Ascending aorta (tissue), 2 donors: ENCODE results near the gene TARDBP. TPM values are rescaled to one million over a fixed set of nuclear protein-coding genes. Genes with fewer than 3 reads are reported as not detected.
"Not testable (repeated sequence)": the region's sequence is repeated elsewhere in the genome, so short reads cannot be mapped to it uniquely, and the experiment has no call there.

ENCODE experiments used
- DNase-seq, 2 donors: peaks; one replicate each; pipeline ENCODE4 v3.0.0-alpha.2; 2019; ENCODE audit warnings: low spot score in 2 of 2
- H3K27ac ChIP-seq, 2 donors: fragments of 200-600 bp; sonication (generic); one replicate each; pipeline ENCODE4 v1.5.1; 2016 to 2017; ENCODE audit warnings: mild to moderate bottlenecking in 1 of 2
- H3K27me3 ChIP-seq: fragments of 200-600 bp; sonication (generic); one replicate; pipeline ENCODE4 v1.5.1; 2017
- H3K36me3 ChIP-seq, 2 donors: fragments of 200-600 bp; sonication (generic); one replicate each; pipeline ENCODE4 v1.5.1; 2016
- H3K4me1 ChIP-seq, 2 donors: fragments of 200-600 bp; sonication (generic); one replicate each; pipeline ENCODE4 v1.5.1; 2016 to 2017; ENCODE audit warnings: mild to moderate bottlenecking in 1 of 2
- H3K4me3 ChIP-seq, 2 donors: fragments of 200-600 bp; sonication (generic); one replicate each; pipeline ENCODE4 v1.5.1; 2016 to 2017; ENCODE audit warnings: mild to moderate bottlenecking in 1 of 2
- H3K9me3 ChIP-seq, 2 donors: fragments of 200-600 bp; sonication (generic); one replicate each; pipeline ENCODE4 v1.5.1; 2016
- CTCF ChIP-seq, 3 experiments: fragments of 200-600 bp in 2 of 3; fragments of 450-650 bp in 1 of 3; sonication (generic) in 2 of 3; IDR thresholded peaks; one replicate each; pipeline ENCODE4 v1.5.1; 2016 to 2019; ENCODE audit warnings: antibody characterized with exemption in 3 of 3, mild to moderate bottlenecking in 1 of 3, moderate library complexity in 1 of 3
- intact Hi-C: fragments of 100-400 bp; cut with DNase I; formaldehyde crosslinking; loops from one replicate; pipeline ENCODE4 v1.15.1; 2023
- total RNA-seq: library from RNA; depleted of rRNA; stranded (reverse); fragments of >200 nt; gene quantifications from one replicate; pipeline ENCODE4 v1.1.0, GENCODE V29; 2016

Gene TARDBP
- total RNA-seq, 1 donor from 2014 or later = 83.5 TPM

- no peak overlapping the region for H3K27ac ChIP-seq
- peaks cover 78 to 95% of the 10 kb centered on the region in 2 donors for H3K36me3 ChIP-seq
- no peak overlapping the region for H3K4me3 ChIP-seq
- no peaks in the 10 kb centered on the region for H3K27me3 ChIP-seq
- TF ChIP-seq CTCF (IDR thresholded peaks at IDR 0.05) = no peak
- intact Hi-C loops = no loop called here
- H3K9me3 ChIP-seq = no peaks in the 10 kb centered on the region
- no peaks in the 10 kb centered on the region for H3K4me1 ChIP-seq
- DNase-seq = no peak
Measured at GRCh38 chr1:11068600-11069473, 56.4 kb downstream of the TARDBP start.

DNA sequence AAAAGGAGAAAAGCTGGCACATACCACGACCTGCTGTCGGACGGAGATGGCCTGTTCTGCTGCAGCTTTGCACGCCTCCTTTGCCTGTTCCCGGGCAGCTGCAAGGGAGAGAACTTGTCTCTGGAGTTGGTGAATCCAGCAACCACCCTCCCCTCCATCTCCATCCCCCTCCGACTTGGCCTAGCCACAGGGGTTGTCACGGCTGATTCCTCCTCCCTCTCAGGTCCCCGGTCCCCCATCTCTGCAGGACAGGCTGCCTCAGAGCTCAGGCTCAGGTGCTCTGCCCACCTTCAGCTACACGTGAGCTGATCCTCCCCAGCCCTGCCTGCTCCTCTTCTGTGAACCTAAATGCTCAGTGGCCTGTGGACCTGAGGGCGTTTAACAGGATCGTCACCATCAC is 58.4 kb downstream of the TARDBP start:
- no peaks in the 10 kb centered on the region for H3K4me1 ChIP-seq
- peaks cover 86 to 100% of the 10 kb centered on the region in 2 donors for H3K36me3 ChIP-seq
- no peaks in the 10 kb centered on the region for H3K27me3 ChIP-seq
- H3K27ac ChIP-seq = no peak overlapping the region
- TF ChIP-seq CTCF (IDR thresholded peaks at IDR 0.05) = no peak
- no peak overlapping the region for H3K4me3 ChIP-seq
- no peak for DNase-seq
- H3K9me3 ChIP-seq = no peaks in the 10 kb centered on the region
- intact Hi-C loops = no loop called here

GRCh38 chr1:11071463-11072215 is 59.2 kb downstream of the TARDBP start:
- Histone ChIP-seq H3K36me3 (peaks cover 86 to 100% of the 10 kb centered on the region in 2 donors), H3K4me3 (no peak overlapping the region), H3K27me3 (no peaks in the 10 kb centered on the region), H3K27ac (no peak overlapping the region), H3K4me1 (no peaks in the 10 kb centered on the region), H3K9me3 (no peaks in the 10 kb centered on the region)
- intact Hi-C loops = no loop called here
- no peak for TF ChIP-seq CTCF (IDR thresholded peaks at IDR 0.05)
- no peak for DNase-seq

DNA sequence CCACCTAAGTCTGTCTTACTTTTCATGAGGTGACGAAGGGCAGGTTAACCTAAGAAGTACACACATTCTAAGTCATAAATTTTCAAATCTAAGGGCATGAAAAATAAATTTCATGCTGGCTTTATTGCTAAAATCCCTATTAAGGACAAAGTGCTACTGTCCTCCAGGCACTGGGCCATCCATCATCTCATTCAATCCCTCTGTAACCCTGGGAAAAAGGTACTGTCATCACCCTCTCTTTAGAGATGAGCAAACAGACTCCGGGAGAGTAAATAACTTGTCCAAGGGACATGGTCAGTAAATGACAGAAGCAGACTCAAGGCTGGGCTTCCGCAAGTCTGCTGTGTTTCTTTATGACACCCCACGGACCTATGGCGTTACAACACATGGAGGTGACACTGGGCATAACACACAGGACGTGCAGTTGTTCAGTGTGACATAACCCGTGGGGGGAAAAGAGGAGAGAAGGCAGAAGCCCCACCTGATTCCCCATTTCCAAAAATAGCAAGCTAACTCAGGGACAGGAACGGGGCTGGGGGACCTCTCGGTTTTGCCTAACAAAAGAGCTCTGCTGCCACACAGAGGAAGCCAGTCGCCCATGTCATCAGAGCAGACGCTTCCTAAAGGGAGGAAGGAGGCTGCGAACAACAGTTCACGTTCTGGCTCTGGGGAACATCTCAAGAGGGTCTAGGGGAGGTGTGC is 59.9 kb downstream of the TARDBP start:
- intact Hi-C loops = no loop called here
- no peak overlapping the region for H3K4me3 ChIP-seq

DNA sequence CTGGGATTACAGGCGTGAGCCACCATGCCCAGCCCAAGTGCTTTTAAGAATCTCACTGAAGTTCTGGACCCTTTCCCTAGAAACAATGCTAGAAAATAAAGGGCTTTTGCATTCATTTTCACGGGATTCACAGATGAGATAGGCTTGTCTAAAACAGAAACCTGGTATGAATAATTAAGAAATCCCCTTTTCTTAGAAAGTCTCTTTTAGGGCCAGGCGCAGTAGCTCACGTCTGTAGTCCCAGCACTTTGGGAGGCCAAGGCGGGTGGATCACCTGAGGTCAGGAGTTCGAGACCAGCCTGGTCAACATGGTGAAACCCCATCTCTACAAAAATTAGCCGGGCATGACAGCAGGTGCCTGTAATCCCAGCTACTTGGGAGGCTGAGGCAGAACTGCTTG is 60.9 kb downstream of the TARDBP start:
- DNase-seq, intact Hi-C loops: not testable (repeated sequence)
- H3K36me3 ChIP-seq = peaks cover 83 to 97% of the 10 kb centered on the region in 2 donors

More for the DNA sequence above, 59.9 kb downstream of the TARDBP start:
- no peak for DNase-seq
- Histone ChIP-seq H3K27me3 (no peaks in the 10 kb centered on the region), H3K36me3 (peaks cover 87 to 100% of the 10 kb centered on the region in 2 donors), H3K27ac (no peak overlapping the region), H3K4me1 (no peaks in the 10 kb centered on the region), H3K9me3 (no peaks in the 10 kb centered on the region)
- no peak for TF ChIP-seq CTCF (IDR thresholded peaks at IDR 0.05)

More for the DNA sequence above, 60.9 kb downstream of the TARDBP start:
- not testable (repeated sequence) for H3K9me3 ChIP-seq, H3K4me3 ChIP-seq, H3K27me3 ChIP-seq, H3K27ac ChIP-seq, H3K4me1 ChIP-seq

Other genes starting within 250 kb of the TARDBP start
- 25.8 TPM for gene CASZ1, start 216.0 kb upstream of the TARDBP start, total RNA-seq
- gene MASP2, start 34.6 kb downstream of the TARDBP start, total RNA-seq = not detected
- 175 TPM for gene SRM, start 47.4 kb downstream of the TARDBP start, total RNA-seq
- gene EXOSC10, start 87.2 kb downstream of the TARDBP start, total RNA-seq = 38.7 TPM
- gene ANGPTL7, start 176.7 kb downstream of the TARDBP start, total RNA-seq = 2.0 TPM
- 28.0 TPM for gene MTOR, start 249.9 kb downstream of the TARDBP start, total RNA-seq